Cardiac septum (tissue), 1 donor: ENCODE data around the gene SLC44A5. TPM values are rescaled to one million over a fixed set of nuclear protein-coding genes. Genes with fewer than 3 reads are reported as not detected.
"Not testable (repeated sequence)": the region's sequence is repeated elsewhere in the genome, so short reads cannot be mapped to it uniquely, and the experiment has no call there.

Source experiments
- DNase-seq: peaks from one replicate; pipeline ENCODE4 v3.0.0-alpha.2; 2020; ENCODE audit warnings: low spot score
- intact Hi-C: fragments of 100-400 bp; cut with DNase I; formaldehyde crosslinking; loops from one replicate; pipeline ENCODE4 v1.14.0; 2022
- total RNA-seq: library from RNA; stranded (reverse); fragmentation: NEBNext Ultra II Directional; extraction: Animal tissue kit (Norgen Biotek cat#: 25700); gene quantifications from one replicate; pipeline ENCODE4 v1.2.1, GENCODE V29; 2021
- donor health status: DM: no; HTN: no; CAD: no.

The SLC44A5 gene
- total RNA-seq, 1 donor from 2014 or later = 3.9 TPM

DNA sequence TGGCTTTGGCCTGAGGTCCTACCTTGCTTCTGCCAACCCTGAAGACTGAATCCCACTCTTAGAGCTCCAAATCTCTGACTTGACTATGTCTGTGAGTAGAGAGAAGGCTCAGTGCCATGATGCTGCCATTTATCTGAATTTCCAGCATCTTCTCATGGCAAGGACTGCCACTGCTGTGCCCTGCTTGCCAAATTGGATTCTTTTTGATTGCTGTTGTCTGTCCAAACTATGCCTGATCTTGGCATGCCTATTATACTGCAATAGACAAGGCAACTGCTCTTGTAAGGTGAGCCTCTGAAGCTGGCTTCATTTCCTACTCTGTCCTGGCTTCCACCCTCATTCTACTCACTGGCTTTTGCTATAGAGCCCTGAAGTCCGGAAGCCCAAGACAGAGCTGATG lies 210.2 kb downstream of the SLC44A5 start:
- intact Hi-C loops = no loop called here
- no peak for DNase-seq

DNA sequence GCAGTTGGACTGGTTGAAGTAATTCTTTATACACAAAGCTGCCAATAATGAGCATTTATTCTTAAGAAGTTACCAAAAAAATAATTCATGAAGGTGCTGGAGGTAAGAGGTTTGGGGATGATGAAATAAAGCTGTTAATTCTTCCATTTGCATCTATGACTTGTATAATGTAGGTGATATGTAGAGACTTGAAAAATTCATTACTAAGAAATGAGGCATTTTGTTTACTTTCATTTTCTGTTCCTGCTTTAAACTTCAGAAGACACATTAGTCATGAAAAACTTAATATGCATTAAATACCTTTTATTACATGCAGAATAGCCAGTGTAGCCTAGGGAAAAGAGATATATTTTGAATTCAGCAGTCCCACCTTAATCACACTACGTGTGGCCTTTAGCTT lies 214.2 kb downstream of the SLC44A5 start:
- intact Hi-C loops = no loop called here
- no peak for DNase-seq

DNA sequence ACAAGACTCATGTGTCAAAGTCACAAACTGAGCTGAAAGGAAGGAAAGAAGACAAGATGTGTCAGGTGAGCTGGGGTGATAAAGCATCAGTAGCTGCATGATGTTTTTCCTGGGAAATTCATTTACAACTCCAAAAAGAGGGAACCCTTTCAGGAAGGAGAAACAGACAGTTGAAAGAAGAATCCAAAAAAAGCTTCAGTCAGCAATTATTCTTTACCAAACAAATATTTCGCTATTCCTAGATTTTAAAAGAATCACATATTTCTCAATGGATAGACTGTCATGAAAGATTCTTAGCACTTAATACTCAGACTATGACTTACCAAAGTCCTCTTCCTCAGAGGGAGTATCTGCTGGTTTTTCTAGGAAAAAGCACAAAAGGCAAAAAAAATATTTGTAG lies 214.7 kb downstream of the SLC44A5 start:
- intact Hi-C loops = no loop called here
- no peak for DNase-seq

DNA sequence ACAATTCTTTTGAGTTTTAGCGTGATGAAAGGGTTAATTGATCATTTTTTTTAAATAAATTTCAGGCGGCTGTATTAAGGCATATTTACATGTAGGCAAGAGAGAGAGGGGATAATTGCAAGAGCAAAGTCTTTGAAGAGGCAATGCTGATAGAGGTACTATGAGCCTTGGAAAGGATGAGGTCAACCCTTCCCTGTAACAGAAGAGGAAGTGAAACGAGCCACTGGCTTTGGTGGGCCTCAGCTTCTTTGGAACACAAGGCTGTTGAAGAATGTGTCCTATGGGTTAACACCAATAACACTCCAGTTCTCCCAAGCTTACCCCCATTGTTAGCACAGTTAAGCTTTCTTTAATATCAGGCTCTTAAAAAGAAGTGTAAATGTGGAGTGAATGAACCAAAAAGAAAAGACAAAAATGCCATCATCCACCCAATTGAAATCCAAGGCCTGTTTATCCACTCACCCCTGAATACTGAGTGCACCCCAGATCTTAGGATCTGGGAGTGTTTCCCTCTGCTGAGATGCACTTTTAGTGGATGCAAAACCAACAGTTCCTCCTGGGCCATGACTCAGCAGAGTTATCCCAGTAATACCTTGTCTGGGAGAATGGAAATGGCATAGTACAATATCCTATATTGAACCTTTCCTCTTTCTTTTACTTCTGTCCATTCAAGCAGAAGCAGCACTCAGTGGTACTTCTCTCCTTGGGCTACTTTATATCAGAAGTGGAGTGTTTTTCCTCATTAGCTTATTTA lies 216.4 kb downstream of the SLC44A5 start:
- no peak for DNase-seq
- intact Hi-C loops = no loop called here

DNA sequence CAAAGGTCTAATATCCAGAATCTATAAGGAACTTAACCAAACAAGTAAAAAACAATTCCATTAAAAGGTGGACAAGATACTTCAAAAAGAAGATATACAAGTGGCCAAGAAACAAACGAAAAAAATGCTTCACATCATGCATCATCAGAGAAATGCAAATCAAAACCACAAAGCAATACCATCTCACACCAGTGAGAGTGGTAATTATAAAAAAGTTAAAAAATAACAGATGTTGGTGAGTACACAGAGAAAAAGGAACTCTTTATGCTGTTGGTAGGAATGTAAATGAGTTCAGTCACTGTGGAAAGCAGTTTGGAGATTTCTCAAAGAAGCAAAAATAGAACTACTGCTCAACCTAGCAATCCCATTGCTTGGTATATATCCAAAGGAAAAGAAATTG lies 218.6 kb downstream of the SLC44A5 start:
- intact Hi-C loops = no loop called here
- no peak for DNase-seq

DNA sequence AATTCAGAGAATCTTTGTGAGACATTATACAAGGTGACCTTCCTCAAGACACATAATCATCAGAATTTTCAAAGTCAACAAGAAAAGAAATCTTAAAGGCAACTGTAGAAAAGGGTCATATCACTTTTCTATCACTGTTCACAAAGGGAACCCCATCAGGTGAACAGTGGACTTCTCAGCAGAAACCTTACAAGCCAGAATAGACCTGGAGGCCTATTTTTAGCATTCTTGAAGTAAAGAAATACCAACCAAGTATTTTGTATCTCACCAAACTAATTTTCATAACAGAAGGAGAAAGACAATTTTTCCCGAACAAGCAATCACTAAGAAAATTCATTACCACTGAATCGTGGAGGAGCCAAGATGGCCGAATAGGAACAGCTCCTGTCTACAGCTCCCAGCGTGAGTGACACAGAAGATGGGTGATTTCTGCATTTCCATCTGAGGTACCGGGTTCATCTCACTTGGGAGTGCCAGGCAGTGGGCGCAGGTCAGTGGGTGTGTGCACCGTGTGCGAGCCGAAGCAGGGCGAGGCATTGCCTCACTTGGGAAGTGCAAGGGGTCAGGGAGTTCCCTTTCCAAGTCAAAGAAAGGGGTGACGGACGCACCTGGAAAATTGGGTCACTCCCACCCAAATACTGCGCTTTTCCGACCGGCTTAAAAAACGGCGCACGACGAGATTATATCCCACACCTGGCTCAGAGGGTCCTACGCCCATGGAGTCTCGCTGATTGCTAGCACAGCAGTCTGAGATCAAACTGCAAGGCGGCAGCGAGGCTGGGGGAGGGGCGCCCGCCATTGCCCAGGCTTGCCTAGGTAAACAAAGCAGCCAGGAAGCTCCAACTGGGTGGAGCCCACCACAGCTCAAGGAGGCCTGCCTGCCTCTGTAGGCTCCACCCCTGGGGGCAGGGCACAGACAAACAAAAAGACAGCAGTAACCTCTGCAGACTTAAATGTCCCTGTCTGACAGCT lies 235.2 kb downstream of the SLC44A5 start:
- intact Hi-C loops = not testable (repeated sequence)

DNA sequence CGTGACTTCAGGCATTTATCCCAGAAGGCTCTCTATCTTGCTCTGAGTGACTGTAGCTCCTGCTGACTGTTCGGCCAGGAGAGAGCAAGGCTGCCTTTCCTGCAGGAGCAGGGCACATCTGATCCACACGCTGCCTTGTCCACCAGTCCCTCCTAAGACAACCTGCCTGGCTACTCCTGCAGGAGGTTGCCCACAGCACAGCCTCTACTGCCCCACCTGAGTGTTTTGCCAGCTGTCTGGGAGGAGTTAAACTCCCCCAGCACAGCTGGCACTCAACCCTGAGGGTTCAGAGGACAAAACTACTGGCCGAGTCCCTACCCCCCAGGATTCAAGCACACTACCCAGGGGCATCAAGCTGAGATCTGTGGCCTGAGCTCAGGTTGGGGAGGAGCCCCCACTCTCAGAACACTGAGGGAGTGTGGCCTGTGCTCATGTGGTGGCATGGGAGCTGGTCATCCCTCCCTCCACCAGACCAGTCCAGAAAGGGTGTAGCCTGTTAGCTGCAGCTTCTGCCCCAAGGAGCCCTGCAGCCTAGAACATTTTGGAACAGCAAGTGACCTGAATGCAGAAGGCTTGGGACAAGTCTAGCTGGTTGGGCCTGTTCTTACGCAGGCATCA lies 237.3 kb downstream of the SLC44A5 start:
- no peak for DNase-seq
- intact Hi-C loops = no loop called here

More for the DNA sequence above, 235.2 kb downstream of the SLC44A5 start:
- not testable (repeated sequence) for DNase-seq

DNA sequence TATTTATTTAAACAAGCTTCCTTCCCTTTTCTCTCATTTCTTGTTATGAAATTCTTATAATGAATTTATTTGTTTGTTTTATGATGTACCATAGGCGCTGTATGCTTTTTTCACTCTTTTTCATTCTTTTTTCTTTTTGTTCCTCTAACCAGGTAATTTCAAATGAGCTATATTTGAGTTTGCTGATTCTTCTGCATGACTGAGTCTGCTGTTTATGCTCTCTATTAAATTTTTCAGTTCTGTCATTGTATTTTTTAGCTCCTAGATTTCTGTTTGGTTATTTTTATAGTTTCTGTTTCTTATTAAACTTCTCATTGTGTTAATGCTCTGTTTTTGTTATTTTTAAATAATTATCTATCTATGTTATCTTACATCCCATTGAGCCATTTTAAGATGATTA lies 244.3 kb downstream of the SLC44A5 start:
- intact Hi-C loops = no loop called here
- DNase-seq = no peak

DNA sequence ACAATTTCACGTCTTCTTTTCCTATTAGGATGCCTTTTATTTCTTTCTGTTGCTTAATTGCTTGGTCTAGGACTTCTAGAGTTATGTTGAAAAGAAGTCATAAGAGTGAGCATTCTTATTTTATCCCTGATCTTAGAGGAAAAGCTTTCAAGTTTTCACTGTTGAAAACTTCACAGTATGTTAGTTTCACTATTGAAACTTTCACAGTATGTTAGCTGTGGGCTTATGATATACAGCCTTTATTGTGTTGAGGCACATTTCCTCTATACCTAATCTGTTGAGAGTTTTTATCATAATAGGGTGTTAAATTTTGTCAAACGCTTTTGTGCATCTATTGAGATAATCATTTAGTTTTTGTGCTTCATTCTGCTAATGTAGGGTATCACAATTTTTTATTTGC lies 249.7 kb downstream of the SLC44A5 start:
- intact Hi-C loops = no loop called here
- DNase-seq = no peak

DNA sequence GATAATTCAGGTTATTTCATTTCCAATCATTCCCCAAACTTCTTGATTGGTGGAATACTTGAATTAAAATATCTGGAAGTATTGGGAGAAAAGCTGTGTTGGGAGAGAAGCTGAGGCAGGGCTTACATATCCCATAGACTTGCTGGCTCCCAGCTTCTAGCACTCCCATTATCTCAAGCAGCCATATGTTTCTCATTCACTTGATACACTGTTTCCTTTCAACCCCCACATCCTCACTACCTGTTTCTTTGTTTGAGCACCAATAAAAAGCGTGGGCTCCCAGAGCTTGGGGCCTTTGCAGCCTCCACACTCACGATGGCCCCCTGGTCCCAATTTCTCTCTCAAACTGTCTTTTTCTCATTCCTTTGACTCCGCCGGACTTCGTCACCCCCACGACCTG lies 256.6 kb downstream of the SLC44A5 start:
- intact Hi-C loops, DNase-seq: not testable (repeated sequence)

DNA sequence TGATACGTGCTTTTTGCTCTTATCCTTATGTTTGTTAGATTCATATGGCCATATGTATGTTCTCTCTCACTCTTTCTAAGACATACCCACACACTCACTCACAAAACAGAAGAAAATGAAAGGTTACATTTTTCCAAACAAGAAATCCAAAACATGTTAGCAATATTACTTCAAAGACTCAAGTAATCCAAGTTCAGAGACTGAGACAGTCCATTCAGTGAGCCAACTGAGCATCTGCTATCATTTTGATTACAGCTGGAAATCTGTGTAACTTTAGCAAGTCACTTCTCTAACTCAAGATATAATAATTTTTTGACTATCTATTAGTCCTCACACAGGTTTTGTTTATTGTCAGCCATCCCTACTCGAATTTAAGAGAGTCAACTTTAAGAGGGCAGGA lies 257.9 kb downstream of the SLC44A5 start:
- DNase-seq = no peak
- intact Hi-C loops = no loop called here

DNA sequence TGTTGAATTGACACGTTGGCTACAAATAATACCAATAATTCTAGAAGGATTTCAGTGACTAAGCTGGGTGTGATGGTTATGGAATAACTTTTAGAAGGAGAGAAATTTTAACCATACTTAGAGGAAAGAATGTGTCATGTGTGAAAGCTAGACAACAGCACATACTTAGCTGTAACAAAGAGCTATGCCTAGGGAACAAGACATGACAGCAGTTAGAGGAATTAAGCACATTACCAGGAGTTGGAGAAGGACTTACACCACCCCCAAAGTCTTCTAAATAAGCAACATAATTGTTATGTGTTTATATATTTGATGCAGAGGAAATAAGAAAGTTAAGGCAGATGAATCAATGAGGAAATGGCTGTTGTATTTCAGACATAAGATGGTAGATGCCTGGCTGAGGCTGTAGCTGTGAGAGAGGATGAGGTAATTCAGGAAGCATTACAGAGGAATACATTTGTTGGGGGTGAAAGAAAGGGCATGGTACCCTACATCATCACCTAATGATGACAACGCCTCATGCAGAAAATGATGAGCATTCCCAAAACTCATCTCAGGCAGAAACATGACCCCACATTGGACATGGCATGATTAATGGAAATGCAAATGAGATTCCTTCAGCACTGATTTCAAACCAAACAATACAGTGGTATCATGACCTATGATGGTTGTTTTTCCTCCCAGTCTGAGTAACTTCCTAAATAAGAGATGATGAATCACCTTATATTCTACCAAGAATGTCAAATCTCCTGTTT lies 265.2 kb downstream of the SLC44A5 start:
- intact Hi-C loops = no loop called here

DNA sequence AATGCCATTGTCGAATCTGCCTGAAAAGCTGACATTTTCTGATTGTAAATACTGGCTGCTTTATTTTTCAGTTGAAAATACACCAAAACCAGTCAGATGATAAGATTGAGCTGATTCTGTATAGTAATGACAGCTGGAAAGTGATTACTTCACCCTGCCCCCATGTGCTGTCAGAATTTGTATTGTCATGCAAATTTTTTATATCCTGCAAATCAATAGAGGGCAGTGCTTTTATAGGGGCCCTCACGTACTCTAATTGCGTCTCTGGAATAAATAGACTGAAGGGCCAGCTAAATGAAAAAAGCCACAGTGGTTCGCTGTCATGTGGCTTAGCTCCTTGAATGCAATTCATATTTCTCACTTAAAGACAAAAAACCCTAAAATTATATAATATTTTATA lies 268.1 kb downstream of the SLC44A5 start:
- intact Hi-C loops = no loop called here
- DNase-seq = no peak

More for the DNA sequence above, 265.2 kb downstream of the SLC44A5 start:
- DNase-seq = no peak

DNA sequence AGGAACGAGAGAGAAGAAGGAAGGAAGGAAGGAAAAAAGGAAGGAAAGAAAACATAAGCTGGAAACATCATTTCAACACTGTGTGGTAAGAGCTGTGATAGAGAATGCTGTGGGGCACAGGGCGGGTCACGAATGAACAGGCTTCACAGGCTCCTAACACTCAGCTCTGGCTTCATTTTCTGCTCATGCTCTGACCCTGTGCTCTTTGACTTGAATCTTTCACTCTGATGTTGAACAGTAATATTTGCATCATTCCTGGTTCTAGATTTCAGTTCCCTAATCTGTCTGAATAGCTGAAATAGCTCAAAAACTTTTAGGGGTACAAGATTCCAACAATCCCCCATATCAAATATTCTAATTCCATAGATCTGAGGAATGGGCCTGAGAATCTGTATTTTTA lies 269.4 kb downstream of the SLC44A5 start:
- intact Hi-C loops = no loop called here
- DNase-seq = no peak

DNA sequence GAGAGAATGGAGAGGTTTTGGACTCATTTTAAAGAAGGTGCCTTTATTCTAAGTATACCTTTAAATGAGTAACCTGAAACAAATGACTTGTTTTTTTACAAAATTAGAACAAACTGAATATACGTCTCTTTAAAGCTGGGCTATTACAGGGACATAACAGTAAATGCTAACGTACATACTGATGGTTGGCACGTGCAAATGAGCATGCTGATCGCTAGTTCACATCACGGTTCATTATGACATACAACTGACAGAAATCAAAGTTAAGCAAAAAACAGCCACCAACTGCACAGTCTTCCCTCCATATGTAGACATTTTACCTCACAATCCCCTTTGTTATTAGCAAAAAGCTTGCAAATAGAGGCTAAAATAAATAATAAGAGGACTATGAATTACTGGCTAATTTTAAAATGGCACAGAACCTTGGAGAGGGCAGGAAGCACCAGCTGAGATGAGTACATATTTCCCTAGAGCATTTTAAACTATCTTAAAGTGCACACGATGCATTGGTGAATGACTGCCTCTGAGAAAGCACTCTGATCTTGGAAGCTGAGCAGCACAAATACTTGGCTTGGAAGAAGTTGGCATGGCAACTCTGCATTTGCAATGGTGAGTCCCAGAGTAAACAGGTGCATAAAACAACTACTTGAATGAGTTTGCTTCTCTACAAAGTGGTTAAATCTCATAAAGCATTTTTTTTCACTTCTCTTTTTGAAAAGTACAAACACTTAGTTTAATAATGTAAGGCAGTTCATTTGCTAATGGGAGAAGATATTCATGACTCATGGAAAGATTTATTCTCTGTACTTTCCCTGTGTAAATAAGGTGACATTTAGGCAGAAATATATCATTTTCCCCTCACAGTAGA lies 272.1 kb downstream of the SLC44A5 start:
- DNase-seq = no peak
- intact Hi-C loops = no loop called here

DNA sequence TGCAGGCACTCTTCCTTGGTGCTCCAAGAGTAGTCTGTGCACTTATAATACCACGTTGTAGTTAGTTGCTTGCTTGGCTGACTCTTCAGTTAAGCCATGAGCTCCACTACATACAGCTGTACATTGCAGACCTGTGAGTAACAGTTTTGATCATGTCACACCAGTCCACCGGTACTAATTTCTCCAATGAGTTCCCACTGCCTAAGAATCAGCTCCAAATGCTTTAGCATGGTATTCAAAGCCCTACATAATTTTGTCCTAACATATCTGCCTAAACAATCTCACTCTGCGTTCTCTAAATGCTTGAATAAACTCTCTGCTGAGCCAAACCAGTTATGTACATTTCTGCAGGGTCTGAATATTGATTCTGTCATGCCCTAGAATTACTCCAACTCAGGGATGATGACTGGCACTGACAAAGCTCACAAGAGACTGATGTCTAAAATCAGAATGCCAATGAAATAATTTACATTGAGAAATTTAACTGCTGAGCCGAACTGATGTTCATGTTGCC lies 276.0 kb downstream of the SLC44A5 start:
- intact Hi-C loops = no loop called here
- no peak for DNase-seq

DNA sequence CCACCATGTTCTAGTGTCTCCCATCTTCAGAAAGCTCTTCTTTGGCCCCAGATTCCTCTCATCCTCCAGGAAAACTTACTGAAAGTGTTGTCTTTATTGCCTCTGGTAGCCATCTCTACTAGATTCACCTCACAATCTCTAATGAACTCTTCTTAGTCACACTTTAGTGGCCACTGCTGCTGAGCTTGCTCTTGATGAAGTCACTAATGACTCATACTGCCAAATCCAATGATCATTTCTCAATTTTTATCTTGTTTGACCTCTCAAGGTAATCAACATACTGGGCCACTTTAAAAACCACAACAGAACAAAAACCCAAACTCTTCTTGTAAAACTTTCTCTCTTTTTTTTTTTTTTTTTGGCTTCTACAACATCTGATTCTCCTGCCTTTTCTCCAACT lies 280.3 kb downstream of the SLC44A5 start:
- no peak for DNase-seq
- intact Hi-C loops = no loop called here

DNA sequence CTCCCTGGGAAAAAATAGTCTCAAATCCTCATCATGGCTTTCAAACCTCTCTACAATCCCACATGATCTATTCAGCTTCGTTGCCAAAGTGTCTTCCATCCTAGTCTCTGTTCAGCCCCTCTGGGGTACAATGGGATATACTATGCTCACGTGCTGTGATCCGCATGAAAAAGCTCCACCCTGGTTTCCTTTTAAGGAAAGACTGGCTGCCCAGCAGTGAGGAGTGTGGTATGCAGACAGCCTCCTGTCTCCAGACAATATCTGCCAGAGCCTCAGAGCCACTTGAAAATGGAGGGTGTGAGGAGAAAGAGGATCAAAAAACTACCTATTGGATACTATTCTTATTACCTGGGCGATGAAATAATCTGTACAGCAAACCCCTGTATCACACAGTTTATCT lies 282.2 kb downstream of the SLC44A5 start:
- intact Hi-C loops = no loop called here
- no peak for DNase-seq

DNA sequence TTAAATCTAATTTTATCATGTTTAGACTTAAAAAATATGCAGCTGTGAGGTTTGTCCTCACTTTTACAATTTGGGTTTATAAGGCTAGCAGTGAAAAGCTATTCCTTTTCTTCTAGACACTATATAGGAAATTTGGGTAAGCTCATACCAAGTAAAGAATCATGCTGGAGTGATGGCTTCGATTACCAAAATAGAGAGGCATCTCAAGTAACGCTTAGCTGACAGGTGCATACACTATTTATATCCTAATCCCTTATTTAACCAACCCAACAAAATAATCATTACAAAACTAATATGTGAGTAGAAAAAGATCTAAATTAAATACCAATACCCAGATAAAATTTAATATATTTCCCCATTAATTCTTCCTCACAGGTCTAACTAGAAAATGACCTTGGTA lies 283.5 kb downstream of the SLC44A5 start:
- intact Hi-C loops = no loop called here
- no peak for DNase-seq
